HG03565 (cell line): ENCODE measurements around the gene KLRG1.

Experiments used
- ATAC-seq: cut with Tn5 transposase; IDR thresholded peaks from one replicate; pipeline ENCODE4 v1.9.1; 2021; ENCODE audit warnings: mild to moderate bottlenecking, moderate library complexity; ENCODE audit not compliant: unreplicated experiment

KLRG1 gene

GRCh38 chr12:9039397-9039977 lies 50.1 kb downstream of the KLRG1 start:
- no peak for ATAC-seq

DNA sequence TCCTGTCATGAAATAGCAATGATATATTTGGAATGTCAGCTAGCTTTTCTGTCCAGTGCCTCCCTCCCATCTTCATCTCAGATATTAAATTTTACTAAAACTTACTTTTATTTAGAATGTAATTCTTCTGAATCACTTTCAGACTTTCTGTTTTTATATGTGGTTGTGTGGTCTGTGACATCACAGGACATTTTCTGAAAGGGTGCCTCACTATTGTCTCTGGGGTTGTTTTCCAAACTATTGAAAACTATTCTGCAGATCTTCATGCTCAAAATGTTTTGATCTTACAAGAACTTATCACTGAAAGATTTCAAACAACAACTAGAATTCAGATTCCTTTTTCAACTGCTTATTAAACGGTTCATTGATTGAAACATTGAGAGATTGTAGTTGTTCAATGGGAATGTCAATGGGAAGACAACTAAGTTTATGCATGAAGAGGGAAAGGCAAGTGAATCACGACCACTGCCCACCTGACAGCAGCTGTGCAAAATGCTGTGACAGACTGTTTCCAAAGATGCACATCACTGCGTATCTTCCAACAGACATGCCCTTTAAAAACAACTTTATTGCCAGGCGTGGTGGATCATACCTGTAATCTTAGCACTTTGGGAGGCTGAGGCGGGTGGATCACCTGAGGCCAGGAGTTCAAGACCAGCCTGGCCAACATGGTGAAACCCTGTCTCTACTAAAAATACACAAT lies 51.3 kb downstream of the KLRG1 start:
- ATAC-seq, result no peak

- ATAC-seq, result no peak
Measured at GRCh38 chr12:9041321-9041720, 52.0 kb downstream of the KLRG1 start.

DNA sequence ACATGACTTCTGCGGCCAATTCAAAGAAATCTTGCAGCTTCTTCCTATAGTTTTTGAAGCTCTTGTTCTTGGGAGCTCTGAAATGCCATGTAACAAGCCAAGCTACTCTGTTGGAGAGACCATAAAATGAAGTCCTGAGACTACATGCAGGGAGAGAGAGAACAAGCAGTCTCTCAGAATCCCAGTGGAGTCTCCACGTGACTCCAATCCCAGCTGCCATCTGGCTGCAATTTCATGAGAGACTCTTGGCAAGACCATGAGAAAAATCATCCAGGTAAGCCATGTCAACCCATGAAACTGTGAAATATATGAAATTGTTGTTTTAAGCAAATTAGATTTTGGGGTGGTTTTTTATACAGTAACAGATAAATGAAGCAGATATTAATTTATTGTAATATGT lies 54.4 kb downstream of the KLRG1 start:
- ATAC-seq, result no peak

- ATAC-seq, result no peak
Measured at GRCh38 chr12:9047105-9047504, 57.8 kb downstream of the KLRG1 start.

DNA sequence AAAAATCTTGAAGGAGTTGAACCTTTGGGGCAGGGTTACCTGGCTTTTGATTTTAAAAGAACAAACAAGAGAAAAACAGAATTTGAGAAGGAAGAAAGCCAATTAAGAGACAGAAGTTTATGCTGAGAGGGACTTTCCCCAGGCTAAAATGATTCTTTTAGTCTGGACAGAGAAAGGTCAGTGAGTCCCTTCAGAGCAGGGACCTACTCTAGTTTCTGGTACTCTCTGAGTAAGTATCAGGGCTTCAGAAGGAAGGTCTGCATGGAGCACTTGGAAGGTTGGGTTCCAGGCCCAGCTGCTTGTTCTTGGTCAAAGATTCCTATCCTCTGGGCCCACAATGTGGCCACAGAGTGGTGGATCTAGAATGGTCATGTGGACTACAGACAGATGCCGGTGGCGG lies 59.6 kb downstream of the KLRG1 start:
- ATAC-seq, result no peak

- no peak for ATAC-seq
Measured at GRCh38 chr12:9049520-9050133, 60.3 kb downstream of the KLRG1 start.

DNA sequence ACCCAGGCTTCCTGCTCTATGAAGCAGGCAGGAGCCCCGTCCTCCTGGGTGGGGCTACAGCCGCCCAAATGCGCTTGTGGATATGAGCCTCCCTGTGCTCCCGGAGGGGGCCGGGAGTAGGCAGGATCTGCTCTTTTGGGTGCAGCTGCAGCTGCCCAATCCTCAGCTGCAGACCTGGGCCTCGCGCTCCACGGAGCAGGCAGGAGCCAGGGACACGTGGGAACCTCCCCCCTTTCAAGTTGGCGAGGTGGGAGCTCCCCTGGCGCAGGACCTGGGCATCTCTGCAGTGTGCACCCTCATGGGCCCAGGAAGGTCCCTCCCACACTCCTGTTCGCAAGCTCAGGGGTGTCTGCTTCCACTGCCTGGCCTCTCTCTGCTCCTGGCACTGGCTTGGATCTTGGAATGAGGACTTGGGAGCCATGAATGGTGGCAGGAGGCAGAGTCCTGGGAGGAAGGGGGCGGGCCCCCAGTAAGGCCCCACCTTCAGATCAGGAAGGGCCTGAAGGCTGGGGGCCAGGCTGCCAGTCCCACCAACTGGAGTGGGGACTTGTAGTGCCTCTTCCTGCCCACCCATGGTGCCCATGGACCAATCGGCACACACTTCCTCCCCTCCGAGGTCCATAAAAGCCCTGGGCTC lies 61.3 kb downstream of the KLRG1 start:
- ATAC-seq, result no peak

DNA sequence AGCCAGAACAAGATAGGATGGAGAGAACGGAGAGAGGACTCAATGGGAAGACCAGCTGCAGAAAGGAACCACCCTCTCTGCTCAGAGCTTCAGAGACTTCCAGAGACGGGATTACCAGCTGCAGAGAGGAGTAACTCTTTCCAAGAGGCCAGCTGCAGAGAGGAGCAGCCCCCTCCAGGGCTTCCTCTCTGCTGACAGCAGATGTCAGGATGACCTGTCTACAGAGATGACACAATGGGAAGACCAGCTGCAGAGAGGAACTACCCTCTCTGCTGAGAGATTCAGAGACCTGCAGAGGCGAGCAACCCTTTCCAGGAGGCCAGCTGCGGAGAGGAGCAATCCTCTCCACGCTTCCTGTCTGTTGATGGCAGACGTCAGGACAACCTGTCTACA lies 61.8 kb downstream of the KLRG1 start:
- ATAC-seq, result no peak

DNA sequence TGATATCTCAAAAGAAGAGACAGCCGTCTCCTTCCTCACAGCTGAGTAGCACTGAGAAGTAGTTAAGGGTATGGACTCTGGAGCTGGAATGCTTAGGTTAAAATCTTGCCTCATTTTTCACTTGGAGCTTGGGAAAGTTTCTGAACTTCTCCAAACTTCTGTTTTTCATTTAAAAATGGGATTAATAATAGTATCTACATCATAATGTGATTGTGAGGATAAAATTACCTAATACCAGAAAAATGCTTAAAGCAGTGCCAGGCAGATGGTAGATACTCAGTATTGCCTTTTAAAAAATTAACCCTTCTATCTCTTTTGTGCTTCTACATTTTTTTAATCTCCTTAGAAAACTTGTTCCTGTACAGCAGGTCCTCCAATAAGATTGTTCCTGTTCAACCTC lies 63.3 kb downstream of the KLRG1 start:
- no peak for ATAC-seq
